ENCODE data around the gene MRPS7.
A peak's percentile ranks its signal among the peaks of the same experiment; 100 is the strongest.
"Not testable (repeated sequence)": the region's sequence is repeated elsewhere in the genome, so short reads cannot be mapped to it uniquely, and the experiment has no call there.

Gene MRPS7

GRCh38 chr17:75270966-75271232, 9.2 kb downstream of the MRPS7 start, which contains the start of gene MIF4GD:
MIF4GD (minus strand) TSS chr17:75271231; CDS start chr17:75270195, 1,036 bp downstream.
- TF ChIP-seq CTCF (IDR thresholded peaks at IDR 0.05; ENCODE audit: low read depth, low read length, missing control alignments) = no peak
- H3K4me3 ChIP-seq (ENCODE audit: low read depth, low read length) = peak within 1 kb of the TSS; percentile 83
- in situ Hi-C loops (cut with HindIII; ENCODE audit: low sequenced_read_pairs) = no loop called here
- no peak for DNase-seq (ENCODE audit: low read depth)

GRCh38 chr17:75271233-75271954, 9.7 kb downstream of the MRPS7 start:
- DNase-seq (ENCODE audit: low read depth) = no peak
- peak; percentile 45 for TF ChIP-seq CTCF (IDR thresholded peaks at IDR 0.05; ENCODE audit: low read depth, low read length, missing control alignments)
- peak overlapping the region; percentile 83 for H3K4me3 ChIP-seq (ENCODE audit: low read depth, low read length)
- in situ Hi-C loops (cut with HindIII; ENCODE audit: low sequenced_read_pairs) = no loop called here

GRCh38 chr17:75271955-75272847, 10.5 kb downstream of the MRPS7 start:
- peak overlapping the region; percentile 83 for H3K4me3 ChIP-seq (ENCODE audit: low read depth, low read length)
- TF ChIP-seq CTCF (IDR thresholded peaks at IDR 0.05; ENCODE audit: low read depth, low read length, missing control alignments) = no peak
- no peak for DNase-seq (ENCODE audit: low read depth)
- in situ Hi-C loops (cut with HindIII; ENCODE audit: low sequenced_read_pairs) = no loop called here

GRCh38 chr17:75272848-75273184, 11.1 kb downstream of the MRPS7 start:
- in situ Hi-C loops (cut with HindIII; ENCODE audit: low sequenced_read_pairs) = no loop called here
- TF ChIP-seq CTCF (IDR thresholded peaks at IDR 0.05; ENCODE audit: low read depth, low read length, missing control alignments) = no peak
- H3K4me3 ChIP-seq (ENCODE audit: low read depth, low read length) = no peak overlapping the region
- DNase-seq (ENCODE audit: low read depth) = no peak

- DNase-seq (ENCODE audit: low read depth) = no peak
- in situ Hi-C loops (cut with HindIII; ENCODE audit: low sequenced_read_pairs) = no loop called here
- TF ChIP-seq CTCF (IDR thresholded peaks at IDR 0.05; ENCODE audit: low read depth, low read length, missing control alignments) = no peak
- H3K4me3 ChIP-seq (ENCODE audit: low read depth, low read length) = no peak overlapping the region
These were observed 12.5 kb downstream of the MRPS7 start for GRCh38 chr17:75273977-75274708.

GRCh38 chr17:75277664-75278071, 16.0 kb downstream of the MRPS7 start:
- TF ChIP-seq CTCF (IDR thresholded peaks at IDR 0.05; ENCODE audit: low read depth, low read length, missing control alignments) = no peak
- H3K4me3 ChIP-seq (ENCODE audit: low read depth, low read length) = no peak overlapping the region
- peak; percentile 55 for DNase-seq (ENCODE audit: low read depth)
- in situ Hi-C loops (cut with HindIII; ENCODE audit: low sequenced_read_pairs) = no loop called here

- H3K4me3 ChIP-seq (ENCODE audit: low read depth, low read length); in situ Hi-C loops (cut with HindIII; ENCODE audit: low sequenced_read_pairs); DNase-seq (ENCODE audit: low read depth): not testable (repeated sequence)
These were observed 18.5 kb downstream of the MRPS7 start for GRCh38 chr17:75280189-75280588.
